CD4-positive, alpha-beta T cell treated with Interleukin-17A for 1 hour (primary cell): Measurements from ENCODE around the gene MVD.

Experiments
- DNase-seq: peaks from one replicate; pipeline ENCODE4 v3.0.0-alpha.2; 2020

The MVD gene

GRCh38 chr16:88697116-88697830 is 34.4 kb upstream of the MVD start:
- DNase-seq: no peak

GRCh38 chr16:88696441-88696840 is 33.5 kb upstream of the MVD start:
- DNase-seq: no peak

- no peak for DNase-seq
These were observed 32.9 kb upstream of the MVD start for GRCh38 chr16:88695753-88696152.

- DNase-seq: no peak
These were observed 32.3 kb upstream of the MVD start for GRCh38 chr16:88695218-88695617.

GRCh38 chr16:88694221-88695087 is 31.6 kb upstream of the MVD start:
- no peak for DNase-seq

- no peak for DNase-seq
These were observed 30.7 kb upstream of the MVD start for GRCh38 chr16:88693420-88694177.

GRCh38 chr16:88692861-88693260 is 30.0 kb upstream of the MVD start:
- no peak for DNase-seq

- no peak for DNase-seq
These were observed 29.2 kb upstream of the MVD start for GRCh38 chr16:88691924-88692560.

- DNase-seq: no peak
These were observed 28.4 kb upstream of the MVD start for GRCh38 chr16:88691129-88691813.

- no peak for DNase-seq
These were observed 27.6 kb upstream of the MVD start for GRCh38 chr16:88690341-88691128.

- no peak for DNase-seq
These were observed 25.3 kb upstream of the MVD start for GRCh38 chr16:88688013-88688778.

- no peak for DNase-seq
These were observed 24.8 kb upstream of the MVD start for GRCh38 chr16:88687676-88688012.

GRCh38 chr16:88687254-88687576 is 24.3 kb upstream of the MVD start:
- DNase-seq: no peak

- peak; percentile 86 for DNase-seq
These were observed 23.8 kb upstream of the MVD start, which contains the start of gene SNAI3 for GRCh38 chr16:88686439-88687253. Gene SNAI3 (minus strand): TSS chr16:88686507. CDS start chr16:88686406, 101 bp downstream.

- no peak for DNase-seq
These were observed 23.2 kb upstream of the MVD start for GRCh38 chr16:88686062-88686438.

- peak; percentile 64 for DNase-seq
These were observed 22.5 kb upstream of the MVD start for GRCh38 chr16:88685156-88686061.

- no peak for DNase-seq
These were observed 21.8 kb upstream of the MVD start for GRCh38 chr16:88684569-88685155.

GRCh38 chr16:88681709-88682451 is 19.0 kb upstream of the MVD start:
- DNase-seq: peak; percentile 57
